ENCODE data around the gene FSIP1.

FSIP1 gene

GRCh38 chr15:39595338-39596221 lies 187.1 kb downstream of the FSIP1 start:
- Histone ChIP-seq H3K27ac (ENCODE audit: low read length) (peak overlapping the region; percentile 18), H3K27me3 (ENCODE audit: low read depth, low read length) (no peaks in the 10 kb centered on the region), H3K36me3 (ENCODE audit: control insufficient read depth in 1 of 2, insufficient read depth in 2 of 2, low read length in 2 of 2) (peaks cover 51 to 54% of the 10 kb centered on the region in 2 donors), H3K9me3 (ENCODE audit: control insufficient read depth in 1 of 2, low read length in 2 of 2) (no peaks in the 10 kb centered on the region), H3K4me3 (ENCODE audit: low read depth in 1 of 2, low read length in 2 of 2) (no peak overlapping the region), H3K4me1 (ENCODE audit: control insufficient read depth in 1 of 2, insufficient read depth in 2 of 2, low read length in 2 of 2) (peaks cover 0 to 7% of the 10 kb centered on the region in 2 donors)

- no peaks in the 10 kb centered on the region for H3K27me3 ChIP-seq (ENCODE audit: low read depth, low read length)
- no peak overlapping the region for H3K4me3 ChIP-seq (ENCODE audit: low read depth in 1 of 2, low read length in 2 of 2)
- H3K4me1 ChIP-seq (ENCODE audit: control insufficient read depth in 1 of 2, insufficient read depth in 2 of 2, low read length in 2 of 2), result peaks cover 0 to 11% of the 10 kb centered on the region in 2 donors
- no peaks in the 10 kb centered on the region for H3K9me3 ChIP-seq (ENCODE audit: control insufficient read depth in 1 of 2, low read length in 2 of 2)
- no peak overlapping the region for H3K27ac ChIP-seq (ENCODE audit: low read length)
- H3K36me3 ChIP-seq (ENCODE audit: control insufficient read depth in 1 of 2, insufficient read depth in 2 of 2, low read length in 2 of 2), result peaks cover 58 to 63% of the 10 kb centered on the region in 2 donors
Observed at GRCh38 chr15:39594446-39595337, 187.9 kb downstream of the FSIP1 start.

- no peak overlapping the region for H3K27ac ChIP-seq (ENCODE audit: low read length)
Observed at GRCh38 chr15:39593656-39594445, 188.8 kb downstream of the FSIP1 start.

GRCh38 chr15:39593071-39593655 lies 189.5 kb downstream of the FSIP1 start:
- H3K4me1 ChIP-seq (ENCODE audit: control insufficient read depth in 1 of 2, insufficient read depth in 2 of 2, low read length in 2 of 2), result peaks cover 0 to 16% of the 10 kb centered on the region in 2 donors
- H3K9me3 ChIP-seq (ENCODE audit: control insufficient read depth in 1 of 2, low read length in 2 of 2), result no peaks in the 10 kb centered on the region
- no peak overlapping the region for H3K27ac ChIP-seq (ENCODE audit: low read length)
- H3K27me3 ChIP-seq (ENCODE audit: low read depth, low read length), result no peaks in the 10 kb centered on the region
- peaks cover 74 to 78% of the 10 kb centered on the region in 2 donors for H3K36me3 ChIP-seq (ENCODE audit: control insufficient read depth in 1 of 2, insufficient read depth in 2 of 2, low read length in 2 of 2)
- H3K4me3 ChIP-seq (ENCODE audit: low read depth in 1 of 2, low read length in 2 of 2), result no peak overlapping the region

More at GRCh38 chr15:39593656-39594445, 188.8 kb downstream of the FSIP1 start:
- no peaks in the 10 kb centered on the region for H3K27me3 ChIP-seq (ENCODE audit: low read depth, low read length)
- H3K4me1 ChIP-seq (ENCODE audit: control insufficient read depth in 1 of 2, insufficient read depth in 2 of 2, low read length in 2 of 2), result peaks cover 0 to 16% of the 10 kb centered on the region in 2 donors
- H3K4me3 ChIP-seq (ENCODE audit: low read depth in 1 of 2, low read length in 2 of 2), result no peak overlapping the region
- H3K36me3 ChIP-seq (ENCODE audit: control insufficient read depth in 1 of 2, insufficient read depth in 2 of 2, low read length in 2 of 2), result peaks cover 67 to 71% of the 10 kb centered on the region in 2 donors
- H3K9me3 ChIP-seq (ENCODE audit: control insufficient read depth in 1 of 2, low read length in 2 of 2), result no peaks in the 10 kb centered on the region

- Histone ChIP-seq H3K4me1 (ENCODE audit: control insufficient read depth in 1 of 2, insufficient read depth in 2 of 2, low read length in 2 of 2) (peaks cover 0 to 16% of the 10 kb centered on the region in 2 donors), H3K27ac (ENCODE audit: low read length) (no peak overlapping the region), H3K36me3 (ENCODE audit: control insufficient read depth in 1 of 2, insufficient read depth in 2 of 2, low read length in 2 of 2) (peaks cover 80 to 84% of the 10 kb centered on the region in 2 donors)
Observed at GRCh38 chr15:39592500-39592899, 190.1 kb downstream of the FSIP1 start.

GRCh38 chr15:39591896-39592315 lies 190.7 kb downstream of the FSIP1 start:
- no peaks in the 10 kb centered on the region for H3K9me3 ChIP-seq (ENCODE audit: control insufficient read depth in 1 of 2, low read length in 2 of 2)
- peaks cover 84 to 90% of the 10 kb centered on the region in 2 donors for H3K36me3 ChIP-seq (ENCODE audit: control insufficient read depth in 1 of 2, insufficient read depth in 2 of 2, low read length in 2 of 2)
- H3K4me1 ChIP-seq (ENCODE audit: control insufficient read depth in 1 of 2, insufficient read depth in 2 of 2, low read length in 2 of 2), result peaks cover 0 to 16% of the 10 kb centered on the region in 2 donors
- no peaks in the 10 kb centered on the region for H3K27me3 ChIP-seq (ENCODE audit: low read depth, low read length)
- no peak overlapping the region for H3K27ac ChIP-seq (ENCODE audit: low read length)
- no peak overlapping the region for H3K4me3 ChIP-seq (ENCODE audit: low read depth in 1 of 2, low read length in 2 of 2)

More at GRCh38 chr15:39592500-39592899, 190.1 kb downstream of the FSIP1 start:
- no peak overlapping the region for H3K4me3 ChIP-seq (ENCODE audit: low read depth in 1 of 2, low read length in 2 of 2)
- H3K9me3 ChIP-seq (ENCODE audit: control insufficient read depth in 1 of 2, low read length in 2 of 2), result no peaks in the 10 kb centered on the region
- H3K27me3 ChIP-seq (ENCODE audit: low read depth, low read length), result no peaks in the 10 kb centered on the region

GRCh38 chr15:39591141-39591895 lies 191.3 kb downstream of the FSIP1 start:
- Histone ChIP-seq H3K27ac (ENCODE audit: low read length) (no peak overlapping the region), H3K36me3 (ENCODE audit: control insufficient read depth in 1 of 2, insufficient read depth in 2 of 2, low read length in 2 of 2) (peaks cover 85 to 96% of the 10 kb centered on the region in 2 donors), H3K4me1 (ENCODE audit: control insufficient read depth in 1 of 2, insufficient read depth in 2 of 2, low read length in 2 of 2) (peaks cover 0 to 16% of the 10 kb centered on the region in 2 donors), H3K27me3 (ENCODE audit: low read depth, low read length) (no peaks in the 10 kb centered on the region), H3K9me3 (ENCODE audit: control insufficient read depth in 1 of 2, low read length in 2 of 2) (no peaks in the 10 kb centered on the region), H3K4me3 (ENCODE audit: low read depth in 1 of 2, low read length in 2 of 2) (no peak overlapping the region)

GRCh38 chr15:39589815-39590644 lies 192.6 kb downstream of the FSIP1 start:
- no peaks in the 10 kb centered on the region for H3K9me3 ChIP-seq (ENCODE audit: control insufficient read depth in 1 of 2, low read length in 2 of 2)
- no peaks in the 10 kb centered on the region for H3K27me3 ChIP-seq (ENCODE audit: low read depth, low read length)
- H3K4me3 ChIP-seq (ENCODE audit: low read depth in 1 of 2, low read length in 2 of 2), result no peak overlapping the region
- H3K4me1 ChIP-seq (ENCODE audit: control insufficient read depth in 1 of 2, insufficient read depth in 2 of 2, low read length in 2 of 2), result peaks cover 0 to 16% of the 10 kb centered on the region in 2 donors
- peaks cover 88 to 99% of the 10 kb centered on the region in 2 donors for H3K36me3 ChIP-seq (ENCODE audit: control insufficient read depth in 1 of 2, insufficient read depth in 2 of 2, low read length in 2 of 2)
- H3K27ac ChIP-seq (ENCODE audit: low read length), result no peak overlapping the region

- H3K27ac ChIP-seq (ENCODE audit: low read length), result no peak overlapping the region
- no peaks in the 10 kb centered on the region for H3K27me3 ChIP-seq (ENCODE audit: low read depth, low read length)
- H3K9me3 ChIP-seq (ENCODE audit: control insufficient read depth in 1 of 2, low read length in 2 of 2), result no peaks in the 10 kb centered on the region
- no peak overlapping the region for H3K4me3 ChIP-seq (ENCODE audit: low read depth in 1 of 2, low read length in 2 of 2)
- H3K4me1 ChIP-seq (ENCODE audit: control insufficient read depth in 1 of 2, insufficient read depth in 2 of 2, low read length in 2 of 2), result peaks cover 0 to 20% of the 10 kb centered on the region in 2 donors
- peaks cover 90 to 100% of the 10 kb centered on the region in 2 donors for H3K36me3 ChIP-seq (ENCODE audit: control insufficient read depth in 1 of 2, insufficient read depth in 2 of 2, low read length in 2 of 2)
Observed at GRCh38 chr15:39589193-39589814, 193.3 kb downstream of the FSIP1 start.
